Measurements from ENCODE around the gene WTAP. TPM values are rescaled to one million over a fixed set of nuclear protein-coding genes. Genes with fewer than 3 reads are reported as not detected.
A peak's percentile ranks its signal among the peaks of the same experiment; 100 is the strongest.
"Not testable (repeated sequence)": the region's sequence is repeated elsewhere in the genome, so short reads cannot be mapped to it uniquely, and the experiment has no call there.

Gene WTAP
- total RNA-seq, 1 experiment from 2014 or later: 114 TPM

DNA sequence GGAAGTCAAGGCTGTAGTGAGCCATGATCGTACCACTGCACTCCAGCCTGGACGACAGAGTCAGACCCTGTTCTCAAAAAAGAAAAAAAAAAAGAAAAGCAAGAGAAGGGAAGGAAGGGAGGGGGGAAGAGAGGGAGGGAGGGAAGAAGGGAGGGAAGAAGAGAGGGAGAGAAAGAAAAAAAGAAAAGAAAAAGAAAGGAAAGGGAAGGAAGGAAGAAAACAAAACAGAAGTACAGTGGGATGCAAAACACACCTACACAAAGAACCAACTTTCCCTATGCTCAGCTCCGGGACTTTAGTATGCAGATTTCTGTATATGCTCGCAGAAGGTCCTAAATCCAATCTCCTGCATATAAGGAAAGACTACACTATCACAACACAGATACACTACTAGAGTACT lies 2.5 kb upstream of the WTAP start:
- Mint-ChIP-seq H3K4me3 (ENCODE audit: unreplicated experiment) (no peak overlapping the region), H3K4me1 (ENCODE audit: low read depth, unreplicated experiment) (peaks cover 6% of the 10 kb centered on the region), H3K36me3 (ENCODE audit: insufficient read depth, unreplicated experiment) (peaks cover 26% of the 10 kb centered on the region), H3K9me3 (ENCODE audit: unreplicated experiment) (no peaks in the 10 kb centered on the region), H3K27ac (ENCODE audit: unreplicated experiment) (no peak overlapping the region), H3K27me3 (ENCODE audit: insufficient read depth, unreplicated experiment) (no peaks in the 10 kb centered on the region)
- Histone ChIP-seq H3K9me3 (no peaks in the 10 kb centered on the region), H3K4me1 (peaks cover under 1% of the 10 kb centered on the region; the same call in 1 of the 2 replicates), H3K4me3 (ENCODE audit: low read depth, low read length) (no peak overlapping the region), H3K27me3 (replicated peaks; ENCODE audit: control insufficient read depth, insufficient read depth, low read length) (no peaks in the 10 kb centered on the region), H3K36me3 (ENCODE audit: control insufficient read depth, insufficient read depth, low read length) (peaks cover 1% of the 10 kb centered on the region; the same call in 1 of the 2 replicates)
- intact Hi-C loops (cut with micrococcal nuclease; ENCODE audit: unreplicated experiment): no loop called here
- POLR2A ChIA-PET: interaction anchor here (0.6 kb wide), 1 partner anchor 15 kb away, joined by 5 read pairs; no protein-coding TSS in a partner anchor
- TF ChIP-seq, protein P1, sequence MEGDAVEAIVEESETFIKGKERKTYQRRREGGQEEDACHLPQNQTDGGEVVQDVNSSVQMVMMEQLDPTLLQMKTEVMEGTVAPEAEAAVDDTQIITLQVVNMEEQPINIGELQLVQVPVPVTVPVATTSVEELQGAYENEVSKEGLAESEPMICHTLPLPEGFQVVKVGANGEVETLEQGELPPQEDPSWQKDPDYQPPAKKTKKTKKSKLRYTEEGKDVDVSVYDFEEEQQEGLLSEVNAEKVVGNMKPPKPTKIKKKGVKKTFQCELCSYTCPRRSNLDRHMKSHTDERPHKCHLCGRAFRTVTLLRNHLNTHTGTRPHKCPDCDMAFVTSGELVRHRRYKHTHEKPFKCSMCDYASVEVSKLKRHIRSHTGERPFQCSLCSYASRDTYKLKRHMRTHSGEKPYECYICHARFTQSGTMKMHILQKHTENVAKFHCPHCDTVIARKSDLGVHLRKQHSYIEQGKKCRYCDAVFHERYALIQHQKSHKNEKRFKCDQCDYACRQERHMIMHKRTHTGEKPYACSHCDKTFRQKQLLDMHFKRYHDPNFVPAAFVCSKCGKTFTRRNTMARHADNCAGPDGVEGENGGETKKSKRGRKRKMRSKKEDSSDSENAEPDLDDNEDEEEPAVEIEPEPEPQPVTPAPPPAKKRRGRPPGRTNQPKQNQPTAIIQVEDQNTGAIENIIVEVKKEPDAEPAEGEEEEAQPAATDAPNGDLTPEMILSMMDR (IDR thresholded peaks at IDR 0.05; ENCODE audit: insufficient read depth in 1 of 2, low read depth in 1 of 2, low read length in 1 of 2, severe bottlenecking in 1 of 2, unreplicated experiment in 1 of 2): no peak
- CTCF ChIA-PET: no interaction called here
- no peak for DNase-seq
- no TSS peak for BruUV-seq (replicated peaks)

DNA sequence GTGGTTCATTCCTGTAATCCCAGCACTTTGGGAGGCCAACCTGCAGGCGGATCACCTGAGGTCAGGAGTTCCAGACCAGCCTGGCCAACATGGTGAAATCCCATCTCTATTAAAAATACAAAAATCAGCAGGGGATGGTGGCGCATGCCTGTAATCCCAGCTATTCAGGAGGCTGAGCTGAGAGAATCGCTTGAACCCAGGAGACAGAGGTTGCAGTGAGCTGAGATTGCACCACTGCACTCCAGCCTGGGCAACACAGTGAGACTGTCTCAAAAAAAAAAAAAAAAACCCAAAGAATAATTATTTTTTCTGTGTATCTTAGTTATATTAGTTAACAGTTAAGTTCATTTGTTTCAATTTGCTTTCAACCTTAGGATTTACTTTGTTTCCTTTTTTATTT lies 2.1 kb upstream of the WTAP start:
- CTCF ChIA-PET; DNase-seq; H3K4me3 ChIP-seq (ENCODE audit: low read depth, low read length); H3K27me3 ChIP-seq (replicated peaks; ENCODE audit: control insufficient read depth, insufficient read depth, low read length); BruUV-seq (replicated peaks); intact Hi-C loops (cut with micrococcal nuclease; ENCODE audit: unreplicated experiment); H3K9me3 Mint-ChIP-seq (ENCODE audit: unreplicated experiment); H3K9me3 ChIP-seq; H3K27me3 Mint-ChIP-seq (ENCODE audit: insufficient read depth, unreplicated experiment); H3K36me3 ChIP-seq (ENCODE audit: control insufficient read depth, insufficient read depth, low read length); H3K27ac Mint-ChIP-seq (ENCODE audit: unreplicated experiment); H3K4me1 ChIP-seq; H3K4me1 Mint-ChIP-seq (ENCODE audit: low read depth, unreplicated experiment): not testable (repeated sequence)
- POLR2A ChIA-PET: interaction anchor here (0.6 to 2.7 kb wide), 2 partner anchors 15 to 64 kb away, joined by 5 to 71 read pairs; partner anchors contain the start of genes MRPL18 and TCP1
- Mint-ChIP-seq H3K4me3 (ENCODE audit: unreplicated experiment) (peak overlapping the region; percentile 97), H3K36me3 (ENCODE audit: insufficient read depth, unreplicated experiment) (peaks cover 27% of the 10 kb centered on the region)

DNA sequence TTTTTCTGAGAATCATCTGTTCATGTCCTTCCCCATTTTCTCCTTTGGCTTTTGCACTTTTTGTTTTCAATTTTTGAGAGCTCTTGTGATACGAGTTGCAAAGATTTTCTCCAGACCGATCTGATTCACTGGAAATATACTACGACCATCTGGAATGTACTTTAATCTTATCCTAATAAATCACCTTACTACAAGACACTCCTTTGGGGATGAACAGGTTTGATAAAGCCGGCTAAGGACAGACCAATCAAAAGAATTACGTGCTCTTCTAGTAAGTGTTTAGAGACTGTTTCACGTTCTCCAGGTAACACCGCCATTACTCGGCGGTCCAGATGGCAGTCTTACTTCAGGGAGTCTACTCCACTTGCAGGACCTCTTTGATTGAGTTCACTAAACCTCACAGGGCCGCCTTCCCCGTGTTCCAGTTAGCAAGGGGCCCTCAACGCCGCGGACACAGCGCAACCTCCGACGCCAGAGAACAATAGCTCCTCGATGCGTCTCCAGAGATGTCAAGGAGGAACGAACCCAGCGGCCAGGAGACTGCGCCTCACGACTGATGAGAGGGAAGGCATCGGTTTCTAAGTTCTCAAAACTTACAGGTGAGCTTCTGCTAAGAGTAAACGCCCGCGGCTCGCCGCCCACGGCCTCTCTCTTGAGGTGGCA lies 920 bp upstream of the WTAP start:
- peaks cover 3% of the 10 kb centered on the region; the same call in 1 of the 2 replicates for H3K4me1 ChIP-seq
- peaks cover 1% of the 10 kb centered on the region; the same call in 1 of the 2 replicates for H3K36me3 ChIP-seq (ENCODE audit: control insufficient read depth, insufficient read depth, low read length)
- BruUV-seq (replicated peaks): TSS peak; percentile 77
- ChIA-PET POLR2A (interaction anchor here (0.5 to 3.2 kb wide), 11 partner anchors 9 to 1252 kb away, joined by 3 to 71 read pairs (median 4); partner anchors contain the start of genes ACAT2, MRPL18, SOD2 and TCP1), CTCF (interaction anchor here (0.6 to 1.0 kb wide), 3 partner anchors 26 to 81 kb away, joined by 3 read pairs; no protein-coding TSS in a partner anchor)
- intact Hi-C loops (cut with micrococcal nuclease; ENCODE audit: unreplicated experiment): no loop called here
- Mint-ChIP-seq H3K27me3 (ENCODE audit: insufficient read depth, unreplicated experiment) (no peaks in the 10 kb centered on the region), H3K36me3 (ENCODE audit: insufficient read depth, unreplicated experiment) (peaks cover 39% of the 10 kb centered on the region), H3K4me3 (ENCODE audit: unreplicated experiment) (peak overlapping the region; percentile 97), H3K9me3 (ENCODE audit: unreplicated experiment) (no peaks in the 10 kb centered on the region), H3K27ac (ENCODE audit: unreplicated experiment) (peak overlapping the region; percentile 96), H3K4me1 (ENCODE audit: low read depth, unreplicated experiment) (peaks cover 6% of the 10 kb centered on the region)
- H3K27me3 ChIP-seq (replicated peaks; ENCODE audit: control insufficient read depth, insufficient read depth, low read length): no peaks in the 10 kb centered on the region
- H3K4me3 ChIP-seq (ENCODE audit: low read depth, low read length): peak overlapping the region; percentile 83
- DNase-seq: no peak
- TF ChIP-seq, protein P1 (IDR thresholded peaks at IDR 0.05; ENCODE audit: insufficient read depth in 1 of 2, low read depth in 1 of 2, low read length in 1 of 2, severe bottlenecking in 1 of 2, unreplicated experiment in 1 of 2): no peak
- H3K9me3 ChIP-seq: no peaks in the 10 kb centered on the region

All from Caco-2 (cell line).